C4-2B (cell line): ENCODE data around the gene CD226.

Source experiments
- ZFX ChIP-seq: fragments of 450-650 bp; IDR thresholded peaks from 2 replicates; pipeline ENCODE4 v1.6.1; 2017
- TF ChIP-seq, protein P1 (sequence below): fragments of 450-650 bp; conservative IDR thresholded peaks from 2 replicates; pipeline ENCODE4 v1.5.1; 2017; ENCODE audit warnings: mild to moderate bottlenecking

GRCh38 chr18:69844656-69845055 is 103.0 kb downstream of the CD226 start:
- TF ChIP-seq, protein P1, sequence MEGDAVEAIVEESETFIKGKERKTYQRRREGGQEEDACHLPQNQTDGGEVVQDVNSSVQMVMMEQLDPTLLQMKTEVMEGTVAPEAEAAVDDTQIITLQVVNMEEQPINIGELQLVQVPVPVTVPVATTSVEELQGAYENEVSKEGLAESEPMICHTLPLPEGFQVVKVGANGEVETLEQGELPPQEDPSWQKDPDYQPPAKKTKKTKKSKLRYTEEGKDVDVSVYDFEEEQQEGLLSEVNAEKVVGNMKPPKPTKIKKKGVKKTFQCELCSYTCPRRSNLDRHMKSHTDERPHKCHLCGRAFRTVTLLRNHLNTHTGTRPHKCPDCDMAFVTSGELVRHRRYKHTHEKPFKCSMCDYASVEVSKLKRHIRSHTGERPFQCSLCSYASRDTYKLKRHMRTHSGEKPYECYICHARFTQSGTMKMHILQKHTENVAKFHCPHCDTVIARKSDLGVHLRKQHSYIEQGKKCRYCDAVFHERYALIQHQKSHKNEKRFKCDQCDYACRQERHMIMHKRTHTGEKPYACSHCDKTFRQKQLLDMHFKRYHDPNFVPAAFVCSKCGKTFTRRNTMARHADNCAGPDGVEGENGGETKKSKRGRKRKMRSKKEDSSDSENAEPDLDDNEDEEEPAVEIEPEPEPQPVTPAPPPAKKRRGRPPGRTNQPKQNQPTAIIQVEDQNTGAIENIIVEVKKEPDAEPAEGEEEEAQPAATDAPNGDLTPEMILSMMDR: no peak
- no peak for TF ChIP-seq ZFX
